Gastroesophageal sphincter (tissue), 4 donors: ENCODE data around the gene TEX2. TPM values are rescaled to one million over a fixed set of nuclear protein-coding genes. Genes with fewer than 3 reads are reported as not detected.
"Not testable (repeated sequence)": the region's sequence is repeated elsewhere in the genome, so short reads cannot be mapped to it uniquely, and the experiment has no call there.

Experiments used
- ATAC-seq: fragments of 150-250 bp; one replicate; pipeline ENCODE4 v1.9.1; 2016; ENCODE audit warnings: mild to moderate bottlenecking, moderate library complexity
- H3K27ac ChIP-seq, 4 donors: fragments of 200-600 bp; sonication (generic) in 3 of 4; 1 replicate in 3 of 4; 2 replicates in 1 of 4; pipeline ENCODE4 v1.5.1; 2016 to 2019
- H3K27me3 ChIP-seq: fragments of 200-600 bp; sonication (generic); one replicate; pipeline ENCODE4 v1.5.1; 2019
- H3K36me3 ChIP-seq, 2 donors: fragments of 200-600 bp; sonication (generic); one replicate each; pipeline ENCODE4 v1.5.1; 2019; ENCODE audit warnings: control low read depth in 1 of 2
- H3K4me1 ChIP-seq, 3 donors: fragments of 200-600 bp; sonication (generic); 1 replicate in 2 of 3; 2 replicates in 1 of 3; pipeline ENCODE4 v1.5.1; 2016 to 2019; ENCODE audit warnings: control low read depth in 2 of 3
- H3K4me3 ChIP-seq, 2 donors: fragments of 200-600 bp; sonication (generic); one replicate each; pipeline ENCODE4 v1.5.1; 2019; ENCODE audit warnings: mild to moderate bottlenecking in 1 of 2, moderate library complexity in 1 of 2
- H3K9me3 ChIP-seq, 3 donors: fragments of 200-600 bp; sonication (generic); one replicate each; pipeline ENCODE4 v1.5.1; 2017 to 2019; ENCODE audit warnings: control low read depth in 2 of 3
- EP300 ChIP-seq: sonication (generic); formaldehyde crosslinking; IDR thresholded peaks from one replicate; pipeline ENCODE4 v1.6.1; 2017; ENCODE audit warnings: antibody characterized with exemption, mild to moderate bottlenecking
- POLR2A ChIP-seq, 2 donors: fragments of 450-650 bp; IDR thresholded peaks; one replicate each; pipeline ENCODE4 v1.6.1; 2017; ENCODE audit warnings: antibody characterized with exemption in 2 of 2, mild to moderate bottlenecking in 2 of 2, moderate library complexity in 1 of 2
- POLR2AphosphoS5 ChIP-seq: sonication (generic); formaldehyde crosslinking; IDR thresholded peaks from one replicate; pipeline ENCODE4 v1.6.1; 2017; ENCODE audit warnings: antibody characterized with exemption
- WGBS, 2 donors: methylation state at CpG; one replicate each; pipeline ENCODE4 v1.1.5; 2018; ENCODE audit warnings: low coverage in 1 of 2; 5-methylcytosine and 5-hydroxymethylcytosine counted together
- total RNA-seq, 4 donors: library from RNA; depleted of rRNA; stranded (reverse); fragments of >200 nt; gene quantifications; one replicate each; pipeline ENCODE4 v1.1.0, GENCODE V29; 2016
- TF ChIP-seq, protein P1 (sequence below), 4 experiments: fragments of 200-600 bp in 2 of 4; fragments of 450-650 bp in 2 of 4; sonication (generic) in 1 of 4; IDR thresholded peaks; one replicate each; pipeline ENCODE4 v1.5.1; 2017 to 2019; ENCODE audit warnings: antibody characterized with exemption in 4 of 4, mild to moderate bottlenecking in 2 of 4, moderate library complexity in 2 of 4

TEX2 gene
- total RNA-seq, 4 donors from 2014 or later: 37.8 to 60.9 (median 47.0) TPM

GRCh38 chr17:64126918-64127317, 136.1 kb downstream of the TEX2 start:
- H3K27me3 ChIP-seq: no peaks in the 10 kb centered on the region
- WGBS, 2 donors: 38 to 67% methylated on average over 1 of the region's 1 CpG
- H3K36me3 ChIP-seq: no peaks in the 10 kb centered on the region
- no peak for ATAC-seq
- TF ChIP-seq POLR2AphosphoS5: no peak
- TF ChIP-seq, protein P1, sequence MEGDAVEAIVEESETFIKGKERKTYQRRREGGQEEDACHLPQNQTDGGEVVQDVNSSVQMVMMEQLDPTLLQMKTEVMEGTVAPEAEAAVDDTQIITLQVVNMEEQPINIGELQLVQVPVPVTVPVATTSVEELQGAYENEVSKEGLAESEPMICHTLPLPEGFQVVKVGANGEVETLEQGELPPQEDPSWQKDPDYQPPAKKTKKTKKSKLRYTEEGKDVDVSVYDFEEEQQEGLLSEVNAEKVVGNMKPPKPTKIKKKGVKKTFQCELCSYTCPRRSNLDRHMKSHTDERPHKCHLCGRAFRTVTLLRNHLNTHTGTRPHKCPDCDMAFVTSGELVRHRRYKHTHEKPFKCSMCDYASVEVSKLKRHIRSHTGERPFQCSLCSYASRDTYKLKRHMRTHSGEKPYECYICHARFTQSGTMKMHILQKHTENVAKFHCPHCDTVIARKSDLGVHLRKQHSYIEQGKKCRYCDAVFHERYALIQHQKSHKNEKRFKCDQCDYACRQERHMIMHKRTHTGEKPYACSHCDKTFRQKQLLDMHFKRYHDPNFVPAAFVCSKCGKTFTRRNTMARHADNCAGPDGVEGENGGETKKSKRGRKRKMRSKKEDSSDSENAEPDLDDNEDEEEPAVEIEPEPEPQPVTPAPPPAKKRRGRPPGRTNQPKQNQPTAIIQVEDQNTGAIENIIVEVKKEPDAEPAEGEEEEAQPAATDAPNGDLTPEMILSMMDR (IDR thresholded peaks at IDR 0.05): no peak
- no peak for TF ChIP-seq POLR2A (IDR thresholded peaks at IDR 0.05)
- TF ChIP-seq EP300: no peak
- H3K4me3 ChIP-seq: no peak overlapping the region
- no peak overlapping the region for H3K27ac ChIP-seq
- H3K4me1 ChIP-seq: peaks cover 0 to 58% (median 3%) of the 10 kb centered on the region in 3 donors
- no peaks in the 10 kb centered on the region for H3K9me3 ChIP-seq

DNA sequence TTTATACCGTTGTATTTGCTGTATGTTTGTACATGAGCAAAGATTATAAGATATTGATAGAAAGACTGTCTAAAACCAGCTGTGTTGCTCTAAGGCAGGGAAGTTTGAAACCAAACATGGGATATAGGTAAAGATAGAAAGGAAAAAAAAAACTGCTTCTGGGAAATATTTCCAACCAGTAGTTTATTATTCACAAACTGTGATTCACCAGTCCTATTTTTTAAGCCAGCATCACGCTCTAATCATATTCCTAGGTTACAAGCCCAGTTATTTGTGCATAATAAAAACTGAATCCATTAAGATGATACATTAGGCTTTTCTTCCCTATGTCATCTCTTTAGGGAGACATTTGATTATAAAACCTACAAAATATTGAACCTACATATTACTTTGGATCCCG, 137.1 kb downstream of the TEX2 start:
- Histone ChIP-seq H3K27me3 (no peaks in the 10 kb centered on the region), H3K36me3 (no peaks in the 10 kb centered on the region), H3K27ac (no peak overlapping the region), H3K4me1 (peaks cover 0 to 49% (median 3%) of the 10 kb centered on the region in 3 donors), H3K9me3 (no peaks in the 10 kb centered on the region), H3K4me3 (no peak overlapping the region)
- TF ChIP-seq POLR2A (IDR thresholded peaks at IDR 0.05): no peak
- TF ChIP-seq, protein P1 (IDR thresholded peaks at IDR 0.05): no peak
- no peak for TF ChIP-seq POLR2AphosphoS5
- no peak for TF ChIP-seq EP300
- 44 to 66% methylated on average over 3 of the region's 3 CpGs for WGBS, 2 donors
- no peak for ATAC-seq

DNA sequence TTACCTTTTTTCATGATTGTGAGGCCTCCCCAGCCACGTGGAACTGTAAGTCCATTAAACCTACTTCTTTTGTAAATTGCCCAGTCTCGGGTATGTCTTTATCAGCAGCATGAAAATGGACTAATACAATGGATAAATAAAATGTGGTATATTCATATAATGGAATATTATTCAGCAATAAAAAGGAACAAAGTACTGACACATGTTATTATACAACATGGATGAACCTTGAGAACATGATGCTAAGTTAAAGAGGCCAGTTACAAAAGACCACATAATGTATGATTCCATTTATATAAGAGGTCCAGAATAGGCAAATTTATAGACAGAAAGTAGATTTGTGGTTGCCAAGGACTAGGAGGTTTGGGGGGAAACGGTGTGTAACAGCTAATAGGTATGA, 138.5 kb downstream of the TEX2 start:
- no peak for ATAC-seq
- Histone ChIP-seq H3K36me3 (no peaks in the 10 kb centered on the region), H3K4me1 (peaks cover 0 to 41% (median 3%) of the 10 kb centered on the region in 3 donors), H3K27ac (no peak overlapping the region), H3K27me3 (no peaks in the 10 kb centered on the region), H3K9me3 (no peaks in the 10 kb centered on the region), H3K4me3 (no peak overlapping the region)
- WGBS, 2 donors: 89 to 93% methylated on average over 3 of the region's 3 CpGs
- no peak for TF ChIP-seq POLR2AphosphoS5
- TF ChIP-seq, protein P1 (IDR thresholded peaks at IDR 0.05): no peak
- no peak for TF ChIP-seq POLR2A (IDR thresholded peaks at IDR 0.05)
- no peak for TF ChIP-seq EP300

GRCh38 chr17:64123114-64123513, 139.9 kb downstream of the TEX2 start:
- no peak overlapping the region for H3K4me3 ChIP-seq
- TF ChIP-seq EP300: no peak
- no peak for TF ChIP-seq POLR2A (IDR thresholded peaks at IDR 0.05)
- TF ChIP-seq POLR2AphosphoS5: no peak
- TF ChIP-seq, protein P1 (IDR thresholded peaks at IDR 0.05): no peak
- no peaks in the 10 kb centered on the region for H3K9me3 ChIP-seq
- H3K36me3 ChIP-seq: no peaks in the 10 kb centered on the region
- no peaks in the 10 kb centered on the region for H3K27me3 ChIP-seq
- H3K27ac ChIP-seq: no peak overlapping the region
- peaks cover 2 to 40% (median 7%) of the 10 kb centered on the region in 3 donors for H3K4me1 ChIP-seq
- ATAC-seq: no peak
- 73 to 78% methylated on average over 4 of the region's 4 CpGs for WGBS, 2 donors

DNA sequence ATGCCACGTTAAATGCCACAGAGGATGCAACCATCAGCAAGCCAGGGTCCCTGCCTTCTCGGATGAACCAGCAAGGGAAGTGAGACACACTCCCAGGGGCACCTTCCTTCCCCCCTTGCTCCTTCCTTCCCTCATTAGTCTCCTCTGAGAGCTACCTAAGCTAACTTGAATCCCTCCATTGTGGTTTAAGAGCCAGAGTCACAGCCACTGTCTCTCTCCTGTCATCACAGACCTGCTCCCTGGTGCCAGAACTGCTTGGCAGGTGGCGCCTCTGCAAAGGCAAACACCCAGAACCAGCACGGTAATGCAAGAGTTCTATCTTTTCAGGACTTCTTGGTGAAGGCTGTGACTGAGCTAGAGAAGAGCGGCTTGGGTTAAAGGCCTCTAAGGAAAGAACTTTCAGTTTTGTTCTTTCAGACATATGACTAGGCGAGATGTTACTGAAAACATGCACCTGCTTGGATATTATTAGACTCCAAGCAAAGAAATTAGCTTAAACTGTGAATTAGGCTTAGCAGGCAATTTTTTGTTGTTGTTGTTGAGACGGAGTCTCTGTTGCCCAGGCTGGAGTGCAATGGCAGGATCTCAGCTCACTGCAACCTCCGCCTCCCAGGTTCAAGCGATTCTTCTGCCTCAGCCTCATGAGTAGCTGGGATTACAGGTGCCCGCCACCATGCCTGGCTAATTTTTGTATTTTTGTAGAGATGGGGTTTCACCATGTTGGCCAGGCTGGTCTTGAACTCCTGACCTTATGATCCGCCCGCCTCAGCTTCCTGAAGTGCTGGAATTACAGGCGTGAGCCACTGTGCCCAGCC, 141.9 kb downstream of the TEX2 start:
- H3K9me3 ChIP-seq, H3K36me3 ChIP-seq, H3K27me3 ChIP-seq, H3K27ac ChIP-seq, ATAC-seq, H3K4me3 ChIP-seq: not testable (repeated sequence)
- H3K4me1 ChIP-seq: peaks cover 6 to 28% (median 9%) of the 10 kb centered on the region in 3 donors
- WGBS, 2 donors: 92 to 100% methylated on average over 2 to 10 of the region's 13 CpGs
